ENCODE measurements around the gene WWC2. TPM values are rescaled to one million over a fixed set of nuclear protein-coding genes. Genes with fewer than 3 reads are reported as not detected.

The WWC2 gene
- total and polyA plus RNA-seq, 2 donors (not counting 3 experiments of a cell fraction or from before 2014, with no cell fraction given): 12.9 to 52.2 TPM

DNA sequence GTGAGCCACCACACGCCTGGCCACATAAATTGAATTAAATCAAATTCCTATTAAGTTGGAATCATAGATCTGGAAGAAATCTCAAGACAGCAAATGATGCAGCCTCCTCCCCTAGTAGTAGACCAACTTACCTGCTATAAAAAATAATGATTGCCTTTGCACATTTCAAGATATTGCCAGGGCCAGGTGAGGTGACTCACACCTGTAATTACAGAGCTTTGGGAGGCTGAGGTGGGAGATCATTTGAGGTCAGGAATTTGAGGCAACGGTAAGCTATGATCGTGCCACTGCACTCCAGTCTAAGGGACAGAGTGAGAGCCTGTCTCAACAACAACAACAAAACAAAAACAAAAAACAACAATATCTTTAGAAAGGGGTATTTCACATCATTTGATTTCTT is 17.0 kb upstream of the WWC2 start:
- no peak overlapping the region for H3K27ac ChIP-seq (ENCODE audit: insufficient read depth, low read depth, low read length)
- TF ChIP-seq JUN (IDR thresholded peaks at IDR 0.05; ENCODE audit: borderline replicate concordance, insufficient read depth, insufficient read length, low read depth): no peak
- TF ChIP-seq EZH2 (IDR thresholded peaks at IDR 0.05; ENCODE audit: borderline replicate concordance, low read depth, low read length, severe bottlenecking): no peak
- no peak for TF ChIP-seq POLR2AphosphoS5 (IDR thresholded peaks at IDR 0.05; ENCODE audit: insufficient read depth, low read depth, low read length)
- TF ChIP-seq GATA2 (IDR thresholded peaks at IDR 0.05; ENCODE audit: insufficient read depth, insufficient read length, low read depth, low read length): no peak
- TF ChIP-seq, protein P1, sequence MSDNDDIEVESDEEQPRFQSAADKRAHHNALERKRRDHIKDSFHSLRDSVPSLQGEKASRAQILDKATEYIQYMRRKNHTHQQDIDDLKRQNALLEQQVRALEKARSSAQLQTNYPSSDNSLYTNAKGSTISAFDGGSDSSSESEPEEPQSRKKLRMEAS (IDR thresholded peaks at IDR 0.05; ENCODE audit: insufficient read depth, insufficient read length): no peak
- TF ChIP-seq POLR2A (IDR thresholded peaks at IDR 0.05; ENCODE audit: low read depth, low read length): no peak
- TF ChIP-seq FOS (IDR thresholded peaks at IDR 0.05; ENCODE audit: borderline replicate concordance, insufficient read depth, low read length): no peak
- no peak for TF ChIP-seq MYC (IDR thresholded peaks at IDR 0.05; ENCODE audit: low read depth, low read length)
- TF ChIP-seq, protein P2, sequence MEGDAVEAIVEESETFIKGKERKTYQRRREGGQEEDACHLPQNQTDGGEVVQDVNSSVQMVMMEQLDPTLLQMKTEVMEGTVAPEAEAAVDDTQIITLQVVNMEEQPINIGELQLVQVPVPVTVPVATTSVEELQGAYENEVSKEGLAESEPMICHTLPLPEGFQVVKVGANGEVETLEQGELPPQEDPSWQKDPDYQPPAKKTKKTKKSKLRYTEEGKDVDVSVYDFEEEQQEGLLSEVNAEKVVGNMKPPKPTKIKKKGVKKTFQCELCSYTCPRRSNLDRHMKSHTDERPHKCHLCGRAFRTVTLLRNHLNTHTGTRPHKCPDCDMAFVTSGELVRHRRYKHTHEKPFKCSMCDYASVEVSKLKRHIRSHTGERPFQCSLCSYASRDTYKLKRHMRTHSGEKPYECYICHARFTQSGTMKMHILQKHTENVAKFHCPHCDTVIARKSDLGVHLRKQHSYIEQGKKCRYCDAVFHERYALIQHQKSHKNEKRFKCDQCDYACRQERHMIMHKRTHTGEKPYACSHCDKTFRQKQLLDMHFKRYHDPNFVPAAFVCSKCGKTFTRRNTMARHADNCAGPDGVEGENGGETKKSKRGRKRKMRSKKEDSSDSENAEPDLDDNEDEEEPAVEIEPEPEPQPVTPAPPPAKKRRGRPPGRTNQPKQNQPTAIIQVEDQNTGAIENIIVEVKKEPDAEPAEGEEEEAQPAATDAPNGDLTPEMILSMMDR (IDR thresholded peaks at IDR 0.05; ENCODE audit: extremely low read depth in 1 of 2, insufficient read depth in 1 of 2, low read depth in 1 of 2, low read length in 2 of 2): no peak
- POLR2A ChIA-PET: interaction anchor here (0.7 kb wide), 1 partner anchor 17 kb away, joined by 7 read pairs; no protein-coding TSS in a partner anchor
- no TSS peak for BruUV-seq (replicated peaks)
- DNase-seq (ENCODE audit: low read depth, low spot score) (no peak), FAIRE-seq (no peak)
- no peaks in the 10 kb centered on the region for H4K20me1 ChIP-seq (replicated peaks; ENCODE audit: control insufficient read depth, extremely low read depth, insufficient read depth, low read length)
- no peak overlapping the region for H3K4me3 ChIP-seq (replicated peaks in 1 of 3; ENCODE audit: insufficient read depth in 1 of 3, low read depth in 1 of 3, low read length in 3 of 3)
- no peak overlapping the region for H3K9ac ChIP-seq (replicated peaks; ENCODE audit: extremely low read depth, insufficient read depth, low read length)
- no peaks in the 10 kb centered on the region for H3K4me1 ChIP-seq (ENCODE audit: control insufficient read depth, extremely low read depth, insufficient read depth, low read length)
- no peak overlapping the region for H3K4me2 ChIP-seq (ENCODE audit: insufficient read depth, low read length)
- no peaks in the 10 kb centered on the region for H3K27me3 ChIP-seq (ENCODE audit: control insufficient read depth in 2 of 2, insufficient read depth in 2 of 2, low read length in 2 of 2)
- H2AFZ ChIP-seq (ENCODE audit: low read depth, low read length): no peak overlapping the region
- no peaks in the 10 kb centered on the region for H3K36me3 ChIP-seq (ENCODE audit: control insufficient read depth in 2 of 2, extremely low read depth in 1 of 2, insufficient read depth in 2 of 2, low read length in 2 of 2)
- CTCF ChIA-PET: interaction anchor here (1.3 kb wide), 1 partner anchor 8 kb away, joined by 5 read pairs; no protein-coding TSS in a partner anchor
- H3K9me3 ChIP-seq (replicated peaks; ENCODE audit: control insufficient read depth, insufficient read depth, low read length): no peaks in the 10 kb centered on the region
- intact Hi-C loops (cut with micrococcal nuclease): no loop called here
- H3K9me1 ChIP-seq (replicated peaks; ENCODE audit: control insufficient read depth, extremely low read depth, insufficient read depth, low read length): no peaks in the 10 kb centered on the region
- dilution Hi-C loops (cut with MboI; ENCODE audit: extremely low pct_ligation_motif_present, low sequenced_read_pairs): no loop called here
- H3K79me2 ChIP-seq (ENCODE audit: control insufficient read depth, insufficient read depth, low read length): no peaks in the 10 kb centered on the region

All from endothelial cell of umbilical vein (primary cell).